ENCODE measurements around the gene THRSP.
"Not testable (repeated sequence)": the region's sequence is repeated elsewhere in the genome, so short reads cannot be mapped to it uniquely, and the experiment has no call there.

Gene THRSP, protein sequence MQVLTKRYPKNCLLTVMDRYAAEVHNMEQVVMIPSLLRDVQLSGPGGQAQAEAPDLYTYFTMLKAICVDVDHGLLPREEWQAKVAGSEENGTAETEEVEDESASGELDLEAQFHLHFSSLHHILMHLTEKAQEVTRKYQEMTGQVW

DNA sequence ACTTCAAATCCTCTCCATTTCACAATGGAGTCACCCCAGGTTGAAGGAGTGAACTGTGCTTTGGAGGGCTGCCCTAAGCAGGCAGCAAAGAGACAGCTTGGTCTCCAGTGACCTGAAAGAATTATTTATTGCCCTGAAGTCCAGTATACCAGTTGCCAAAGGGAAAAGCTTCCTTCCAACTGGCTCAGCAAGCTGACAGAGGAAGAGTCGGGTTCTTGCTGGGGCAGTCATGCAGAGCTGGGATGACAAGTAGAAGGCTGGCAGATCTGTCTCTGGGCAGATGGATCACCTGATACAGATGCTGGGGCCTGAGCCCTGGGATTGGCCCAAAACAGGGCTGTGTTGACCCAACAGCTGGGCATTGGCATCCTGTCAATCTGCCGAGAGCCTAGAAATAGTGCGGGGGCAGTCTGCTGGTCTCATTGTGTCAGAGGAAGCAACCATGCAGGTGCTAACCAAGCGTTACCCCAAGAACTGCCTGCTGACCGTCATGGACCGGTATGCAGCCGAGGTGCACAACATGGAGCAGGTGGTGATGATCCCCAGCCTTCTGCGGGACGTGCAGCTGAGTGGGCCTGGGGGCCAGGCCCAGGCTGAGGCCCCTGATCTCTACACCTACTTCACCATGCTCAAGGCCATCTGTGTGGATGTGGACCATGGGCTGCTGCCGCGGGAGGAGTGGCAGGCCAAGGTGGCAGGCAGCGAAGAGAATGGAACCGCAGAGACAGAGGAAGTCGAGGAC, at the start of gene THRSP:
Gene THRSP, plus strand, starts transcription at position 422 of the 742 bp plus-strand sequence. Its CDS starts 21 bp downstream, at position 443.
- H3K27me3 ChIP-seq (ENCODE audit: low read length), result no peaks in the 10 kb centered on the region
- TF ChIP-seq EZH2phosphoT487 (conservative IDR thresholded peaks at IDR 0.05; ENCODE audit: low read length), result no peak
- TF ChIP-seq, protein P1, sequence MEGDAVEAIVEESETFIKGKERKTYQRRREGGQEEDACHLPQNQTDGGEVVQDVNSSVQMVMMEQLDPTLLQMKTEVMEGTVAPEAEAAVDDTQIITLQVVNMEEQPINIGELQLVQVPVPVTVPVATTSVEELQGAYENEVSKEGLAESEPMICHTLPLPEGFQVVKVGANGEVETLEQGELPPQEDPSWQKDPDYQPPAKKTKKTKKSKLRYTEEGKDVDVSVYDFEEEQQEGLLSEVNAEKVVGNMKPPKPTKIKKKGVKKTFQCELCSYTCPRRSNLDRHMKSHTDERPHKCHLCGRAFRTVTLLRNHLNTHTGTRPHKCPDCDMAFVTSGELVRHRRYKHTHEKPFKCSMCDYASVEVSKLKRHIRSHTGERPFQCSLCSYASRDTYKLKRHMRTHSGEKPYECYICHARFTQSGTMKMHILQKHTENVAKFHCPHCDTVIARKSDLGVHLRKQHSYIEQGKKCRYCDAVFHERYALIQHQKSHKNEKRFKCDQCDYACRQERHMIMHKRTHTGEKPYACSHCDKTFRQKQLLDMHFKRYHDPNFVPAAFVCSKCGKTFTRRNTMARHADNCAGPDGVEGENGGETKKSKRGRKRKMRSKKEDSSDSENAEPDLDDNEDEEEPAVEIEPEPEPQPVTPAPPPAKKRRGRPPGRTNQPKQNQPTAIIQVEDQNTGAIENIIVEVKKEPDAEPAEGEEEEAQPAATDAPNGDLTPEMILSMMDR (IDR thresholded peaks at IDR 0.05; ENCODE audit: insufficient read depth, low read length, poor library complexity, severe bottlenecking), result no peak
- H3K4me2 ChIP-seq (ENCODE audit: low read depth, low read length, poor library complexity, severe bottlenecking), result no peak within 1 kb of the TSS
- no peaks in the 10 kb centered on the region for H3K79me2 ChIP-seq (ENCODE audit: insufficient read depth, low read length)
- H3K9me3 ChIP-seq (ENCODE audit: insufficient read depth, low read length), result no peaks in the 10 kb centered on the region
- no peak within 1 kb of the TSS for H3K9ac ChIP-seq (ENCODE audit: low read length)
- H2AFZ ChIP-seq (ENCODE audit: low read depth, low read length, severe bottlenecking), result no peak within 1 kb of the TSS
- no peaks in the 10 kb centered on the region for H4K20me1 ChIP-seq (ENCODE audit: low read depth, low read length)
- H3K9me2 ChIP-seq (replicated peaks; ENCODE audit: insufficient read depth, low read length), result no peaks in the 10 kb centered on the region
- H3K27ac ChIP-seq (ENCODE audit: low read depth, low read length), result no peak within 1 kb of the TSS
- no peaks in the 10 kb centered on the region for H3F3A ChIP-seq (ENCODE audit: insufficient read depth)
- no peak within 1 kb of the TSS for H3K4me3 ChIP-seq (ENCODE audit: insufficient read depth, low read length, poor library complexity, severe bottlenecking)
- no peaks in the 10 kb centered on the region for H3K36me3 ChIP-seq (ENCODE audit: low read length)

DNA sequence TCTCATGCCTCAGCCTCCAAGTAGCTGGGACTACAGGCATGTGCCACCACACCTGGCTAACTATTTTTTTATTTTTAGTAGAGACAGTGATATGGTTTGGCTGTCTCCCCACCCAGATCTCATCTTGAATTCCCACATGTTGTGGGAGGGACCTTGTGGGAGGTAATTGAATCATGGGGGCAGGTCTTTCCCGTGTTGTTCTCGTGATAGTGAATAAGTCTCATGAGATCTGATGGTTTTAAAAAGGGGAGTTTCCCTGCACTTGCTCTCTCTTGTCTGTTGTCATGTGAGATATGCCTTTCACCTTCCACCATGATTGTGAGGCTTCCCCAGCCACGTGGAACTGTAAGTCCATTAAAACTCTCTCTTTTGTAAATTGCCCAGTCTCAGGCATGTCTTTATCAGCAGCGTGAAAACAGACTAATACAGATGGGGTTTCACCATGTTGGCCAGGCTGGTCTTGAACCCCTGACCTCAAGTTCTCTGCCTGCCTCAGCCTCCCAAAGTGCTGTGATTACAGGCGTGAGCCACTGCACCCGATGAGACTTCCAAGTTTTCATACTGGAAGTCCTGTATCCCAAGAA, 48.6 kb upstream of the THRSP start:
- H3K4me3 ChIP-seq (ENCODE audit: insufficient read depth, low read length, poor library complexity, severe bottlenecking); H3K9me2 ChIP-seq (replicated peaks; ENCODE audit: insufficient read depth, low read length); H4K20me1 ChIP-seq (ENCODE audit: low read depth, low read length); H3K9me3 ChIP-seq (ENCODE audit: insufficient read depth, low read length); H3K9ac ChIP-seq (ENCODE audit: low read length); H2AFZ ChIP-seq (ENCODE audit: low read depth, low read length, severe bottlenecking); H3K27me3 ChIP-seq (ENCODE audit: low read length); H3F3A ChIP-seq (ENCODE audit: insufficient read depth); H3K27ac ChIP-seq (ENCODE audit: low read depth, low read length); H3K4me2 ChIP-seq (ENCODE audit: low read depth, low read length, poor library complexity, severe bottlenecking); H3K79me2 ChIP-seq (ENCODE audit: insufficient read depth, low read length); H3K36me3 ChIP-seq (ENCODE audit: low read length): not testable (repeated sequence)

DNA sequence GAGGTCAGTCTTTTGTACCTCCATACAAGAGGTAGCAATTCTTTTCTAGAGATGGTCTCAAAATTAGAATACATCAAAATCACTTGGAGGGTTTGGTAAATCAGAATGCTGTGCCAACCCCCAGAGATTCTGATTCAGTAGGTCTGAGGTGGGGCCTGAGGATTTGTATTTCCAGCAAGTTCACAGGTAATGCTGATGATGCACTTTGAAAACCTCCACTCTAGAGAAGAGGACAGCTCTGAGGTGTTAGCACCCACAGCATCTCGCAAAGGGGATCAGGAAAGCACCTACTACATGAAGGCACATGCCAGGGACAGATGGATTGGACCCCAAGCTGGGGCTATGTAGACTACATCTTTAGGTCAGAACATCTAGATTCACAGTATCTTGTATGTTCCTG, 47.8 kb upstream of the THRSP start:
- Histone ChIP-seq H3K27me3 (ENCODE audit: low read length) (no peaks in the 10 kb centered on the region), H3F3A (ENCODE audit: insufficient read depth) (no peaks in the 10 kb centered on the region), H4K20me1 (ENCODE audit: low read depth, low read length) (no peaks in the 10 kb centered on the region), H3K9me3 (ENCODE audit: insufficient read depth, low read length) (no peaks in the 10 kb centered on the region), H2AFZ (ENCODE audit: low read depth, low read length, severe bottlenecking) (no peak overlapping the region), H3K4me2 (ENCODE audit: low read depth, low read length, poor library complexity, severe bottlenecking) (no peak overlapping the region), H3K9me2 (replicated peaks; ENCODE audit: insufficient read depth, low read length) (no peaks in the 10 kb centered on the region), H3K79me2 (ENCODE audit: insufficient read depth, low read length) (no peaks in the 10 kb centered on the region), H3K4me3 (ENCODE audit: insufficient read depth, low read length, poor library complexity, severe bottlenecking) (no peak overlapping the region), H3K27ac (ENCODE audit: low read depth, low read length) (no peak overlapping the region), H3K36me3 (ENCODE audit: low read length) (no peaks in the 10 kb centered on the region), H3K9ac (ENCODE audit: low read length) (no peak overlapping the region)
- no peak for TF ChIP-seq EZH2phosphoT487 (conservative IDR thresholded peaks at IDR 0.05; ENCODE audit: low read length)
- TF ChIP-seq, protein P1 (IDR thresholded peaks at IDR 0.05; ENCODE audit: insufficient read depth, low read length, poor library complexity, severe bottlenecking), result no peak

DNA sequence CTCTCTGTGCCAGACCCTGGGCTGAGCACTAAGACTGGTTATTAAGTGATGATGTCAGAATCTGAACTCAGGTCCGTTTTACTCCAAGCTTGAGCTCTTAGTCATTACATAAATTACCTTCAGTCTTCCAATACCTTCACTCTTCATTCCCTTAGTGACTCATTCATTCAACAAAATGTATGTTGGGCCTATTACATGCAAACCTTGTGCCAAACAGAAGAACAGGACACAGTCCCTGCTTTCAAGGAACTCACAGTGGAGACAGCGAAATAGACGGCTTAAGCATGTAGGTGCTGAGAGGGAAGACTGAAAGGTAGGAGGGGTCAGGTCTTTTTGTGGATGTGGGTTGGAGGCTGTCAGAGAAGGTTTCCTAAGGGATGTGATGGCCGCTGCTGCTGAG, 43.9 kb upstream of the THRSP start:
- no peaks in the 10 kb centered on the region for H3K9me2 ChIP-seq (replicated peaks; ENCODE audit: insufficient read depth, low read length)
- H3K27ac ChIP-seq (ENCODE audit: low read depth, low read length), result no peak overlapping the region
- no peak overlapping the region for H2AFZ ChIP-seq (ENCODE audit: low read depth, low read length, severe bottlenecking)
- no peaks in the 10 kb centered on the region for H4K20me1 ChIP-seq (ENCODE audit: low read depth, low read length)
- H3K36me3 ChIP-seq (ENCODE audit: low read length), result no peaks in the 10 kb centered on the region
- H3K79me2 ChIP-seq (ENCODE audit: insufficient read depth, low read length), result no peaks in the 10 kb centered on the region
- H3K9me3 ChIP-seq (ENCODE audit: insufficient read depth, low read length), result no peaks in the 10 kb centered on the region
- no peaks in the 10 kb centered on the region for H3K27me3 ChIP-seq (ENCODE audit: low read length)
- H3K4me2 ChIP-seq (ENCODE audit: low read depth, low read length, poor library complexity, severe bottlenecking), result no peak overlapping the region
- no peak overlapping the region for H3K9ac ChIP-seq (ENCODE audit: low read length)
- no peak overlapping the region for H3K4me3 ChIP-seq (ENCODE audit: insufficient read depth, low read length, poor library complexity, severe bottlenecking)
- no peak for TF ChIP-seq EZH2phosphoT487 (conservative IDR thresholded peaks at IDR 0.05; ENCODE audit: low read length)
- TF ChIP-seq, protein P1 (IDR thresholded peaks at IDR 0.05; ENCODE audit: insufficient read depth, low read length, poor library complexity, severe bottlenecking), result no peak
- H3F3A ChIP-seq (ENCODE audit: insufficient read depth), result no peaks in the 10 kb centered on the region

Measured in SU-DHL-6 (cell line).